K562 (cell line): Measurements from ENCODE around the gene LMNA. TPM values are rescaled to one million over a fixed set of nuclear protein-coding genes. Genes with fewer than 3 reads are reported as not detected.
A peak's percentile ranks its signal among the peaks of the same experiment; 100 is the strongest.

Experiments used
- ARID2 ChIP-seq: fragments of 450-650 bp; IDR thresholded peaks from 2 replicates; pipeline ENCODE4 v1.6.1; 2017; ENCODE audit warnings: antibody characterized with exemption, mild to moderate bottlenecking
- CCNT2 ChIP-seq: IDR thresholded peaks from 2 replicates; pipeline ENCODE4 v1.6.1; 2011; ENCODE audit warnings: borderline replicate concordance, low read depth, mild to moderate bottlenecking, moderate library complexity, mixed read lengths, low read length; ENCODE audit not compliant: insufficient read length; ENCODE audit errors: extremely low read depth
- CEBPG ChIP-seq, 3 experiments: fragments of 200-800 bp in 1 of 3; sonication (Bioruptor generic) in 1 of 3; sonication (generic) in 1 of 3; formaldehyde crosslinking in 1 of 3; IDR thresholded peaks in 2 of 3; conservative IDR thresholded peaks in 1 of 3; 2 replicates each; pipeline versions ENCODE4 v1.6.1 to v1.8.0; 2016 to 2022; ENCODE audit warnings: missing compliant biosample characterization in 2 of 3, missing genetic modification characterization in 2 of 3, mild to moderate bottlenecking in 1 of 3, missing genetic modification reagents in 1 of 3
- EP300 ChIP-seq: IDR thresholded peaks from 2 replicates; pipeline ENCODE4 v1.6.1; 2012; ENCODE audit warnings: low read length, improper control_type of control experiment
- GATAD2B ChIP-seq: fragments of 450-650 bp; IDR thresholded peaks from 2 replicates; pipeline ENCODE4 v1.6.1; 2017; ENCODE audit warnings: mild to moderate bottlenecking, borderline replicate concordance
- HES1 ChIP-seq: fragments of 450-650 bp; IDR thresholded peaks from 2 replicates; pipeline ENCODE4 v1.6.1; 2016; ENCODE audit warnings: low read depth, mild to moderate bottlenecking, moderate library complexity
- HNRNPL ChIP-seq: fragments of 200-400 bp; formaldehyde crosslinking; IDR thresholded peaks from 2 replicates; pipeline ENCODE4 v1.6.1; 2017; ENCODE audit warnings: low read depth, mild to moderate bottlenecking, low read length
- IRF9 ChIP-seq: fragments of 450-650 bp; IDR thresholded peaks from 2 replicates; pipeline ENCODE4 v1.6.1; 2016; ENCODE audit warnings: missing biosample characterization, missing genetic modification characterization
- JUNB ChIP-seq: fragments of 450-650 bp; formaldehyde crosslinking; conservative IDR thresholded peaks from 2 replicates; pipeline ENCODE4 v1.4.0; 2020; ENCODE audit warnings: mild to moderate bottlenecking
- KHSRP ChIP-seq: fragments of 450-650 bp; IDR thresholded peaks from 2 replicates; pipeline ENCODE4 v1.6.1; 2017
- MBD2 ChIP-seq: sonication (generic); IDR thresholded peaks from 2 replicates; pipeline ENCODE4 v1.6.1; 2016; ENCODE audit warnings: low read depth, borderline replicate concordance
- MYBL2 ChIP-seq, 2 experiments: fragments of 450-650 bp in 1 of 2; sonication (generic) in 1 of 2; formaldehyde crosslinking in 1 of 2; IDR thresholded peaks; 2 replicates each; pipeline versions ENCODE4 v1.6.1 to v1.8.1; 2017 to 2022; ENCODE audit warnings: borderline replicate concordance in 1 of 2, inconsistent platforms in 1 of 2, low read depth in 1 of 2, mild to moderate bottlenecking in 1 of 2, missing genetic modification reagents in 1 of 2, moderate library complexity in 1 of 2
- NCOA1 ChIP-seq: fragments of 450-650 bp; IDR thresholded peaks from 2 replicates; pipeline ENCODE4 v1.6.1; 2016; ENCODE audit warnings: low read depth
- PCBP2 ChIP-seq: fragments of 200-400 bp; formaldehyde crosslinking; IDR thresholded peaks from 2 replicates; pipeline ENCODE4 v1.6.1; 2018; ENCODE audit warnings: low read length, low read depth, mild to moderate bottlenecking, moderate library complexity; ENCODE audit not compliant: poor library complexity, severe bottlenecking
- PML ChIP-seq: IDR thresholded peaks from 2 replicates; pipeline ENCODE4 v1.6.1; 2012; ENCODE audit warnings: low read length, inconsistent platforms
- SMARCA5 ChIP-seq: fragments of 450-650 bp; IDR thresholded peaks from 2 replicates; pipeline ENCODE4 v1.6.1; 2016
- SPI1 ChIP-seq: IDR thresholded peaks from 2 replicates; pipeline ENCODE4 v1.6.1; 2011; ENCODE audit warnings: low read depth, low read length, control low read depth, borderline replicate concordance
- SREBF2 ChIP-seq: sonication (generic); formaldehyde crosslinking; IDR thresholded peaks from 2 replicates; pipeline ENCODE4 v1.4.0; 2020; ENCODE audit warnings: mild to moderate bottlenecking, missing genetic modification reagents
- SUPT5H ChIP-seq: fragments of 450-650 bp; IDR thresholded peaks from 2 replicates; pipeline ENCODE4 v1.6.1; 2016
- ZFP30 ChIP-seq: fragments of 250-450 bp; sonication (Bioruptor Pico); IDR thresholded peaks from 2 replicates; pipeline ENCODE4 v1.8.0; 2022; ENCODE audit warnings: moderate library complexity, mild to moderate bottlenecking, inconsistent platforms, borderline replicate concordance
- ZNF184 ChIP-seq: sonication (generic); formaldehyde crosslinking; IDR thresholded peaks from 2 replicates; pipeline ENCODE4 v1.5.0; 2020; ENCODE audit warnings: missing genetic modification reagents
- polyA plus RNA-seq, 8 experiments: library from polyadenylated mRNA; depleted of rRNA in 4 of 8; stranded (reverse) in 5 of 8; unstranded in 3 of 8; fragments of >200 nt; fragmentation: Nextera tagmentation in 2 of 8; fragmentation: Illumina TruSeq in 1 of 8; extraction: Ambion mirVana in 2 of 8; extraction: Trizol in 1 of 8; gene quantifications; 2 replicates each; pipeline versions ENCODE4 v1.2.1 to v1.2.3, GENCODE V29; 2011 to 2014; ENCODE audit warnings: inconsistent platforms in 1 of 8, missing spikeins in 1 of 8
- total RNA-seq, 7 experiments: library from RNA; depleted of rRNA in 6 of 7; stranded (reverse); fragments of >200 nt in 6 of 7; fragmentation: Illumina TruSeq in 2 of 7; extraction: Trizol in 2 of 7; gene quantifications; 2 replicates each; pipeline versions ENCODE4 v1.2.1 to v1.2.3, GENCODE V29; 2011 to 2021; ENCODE audit warnings: low replicate concordance in 1 of 7
- TF ChIP-seq, protein P1 (sequence below): fragments of 200-400 bp; formaldehyde crosslinking; IDR thresholded peaks from 2 replicates; pipeline ENCODE4 v1.6.1; 2017; ENCODE audit warnings: mild to moderate bottlenecking, low read depth, low read length, moderate library complexity
- TF ChIP-seq, protein P2 (sequence below): fragments of 200-800 bp; sonication (Bioruptor generic); IDR thresholded peaks from 2 replicates; pipeline ENCODE4 v1.6.1; 2017; ENCODE audit warnings: missing genetic modification characterization, missing compliant biosample characterization

Gene LMNA
- total and polyA plus RNA-seq, 9 of the 15 experiments (the other 6 are each of a cell fraction or from before 2014, with no cell fraction given) = 1.00 to 347 (median 88.2) TPM

GRCh38 chr1:156126630-156127534 is 12.4 kb downstream of the LMNA start (continued):
- peak; percentile 81 for TF ChIP-seq HES1
- TF ChIP-seq, protein P1, sequence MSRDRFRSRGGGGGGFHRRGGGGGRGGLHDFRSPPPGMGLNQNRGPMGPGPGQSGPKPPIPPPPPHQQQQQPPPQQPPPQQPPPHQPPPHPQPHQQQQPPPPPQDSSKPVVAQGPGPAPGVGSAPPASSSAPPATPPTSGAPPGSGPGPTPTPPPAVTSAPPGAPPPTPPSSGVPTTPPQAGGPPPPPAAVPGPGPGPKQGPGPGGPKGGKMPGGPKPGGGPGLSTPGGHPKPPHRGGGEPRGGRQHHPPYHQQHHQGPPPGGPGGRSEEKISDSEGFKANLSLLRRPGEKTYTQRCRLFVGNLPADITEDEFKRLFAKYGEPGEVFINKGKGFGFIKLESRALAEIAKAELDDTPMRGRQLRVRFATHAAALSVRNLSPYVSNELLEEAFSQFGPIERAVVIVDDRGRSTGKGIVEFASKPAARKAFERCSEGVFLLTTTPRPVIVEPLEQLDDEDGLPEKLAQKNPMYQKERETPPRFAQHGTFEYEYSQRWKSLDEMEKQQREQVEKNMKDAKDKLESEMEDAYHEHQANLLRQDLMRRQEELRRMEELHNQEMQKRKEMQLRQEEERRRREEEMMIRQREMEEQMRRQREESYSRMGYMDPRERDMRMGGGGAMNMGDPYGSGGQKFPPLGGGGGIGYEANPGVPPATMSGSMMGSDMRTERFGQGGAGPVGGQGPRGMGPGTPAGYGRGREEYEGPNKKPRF = no peak
- no peak for TF ChIP-seq GATAD2B
- TF ChIP-seq IRF9 (tag) = no peak
- no peak for TF ChIP-seq KHSRP
- TF ChIP-seq CCNT2 = no peak
- TF ChIP-seq PCBP2 = no peak
- no peak for TF ChIP-seq PML
- 0 out of 2 replicates have a peak, but pooled peaks have one; percentile 8 for TF ChIP-seq JUNB (CRISPR knock-in tag)
- 0 out of 2 replicates have a peak, but pooled peaks have one; percentile 48 for TF ChIP-seq MBD2
- TF ChIP-seq CEBPG (CRISPR knock-in tag; IDR thresholded peaks at IDR 0.05) = no peak
- TF ChIP-seq CEBPG (tag; conservative IDR thresholded peaks at IDR 0.05 in 1 of 2, IDR thresholded peaks at IDR 0.05 in 1 of 2) = no peak
- TF ChIP-seq, protein P2, sequence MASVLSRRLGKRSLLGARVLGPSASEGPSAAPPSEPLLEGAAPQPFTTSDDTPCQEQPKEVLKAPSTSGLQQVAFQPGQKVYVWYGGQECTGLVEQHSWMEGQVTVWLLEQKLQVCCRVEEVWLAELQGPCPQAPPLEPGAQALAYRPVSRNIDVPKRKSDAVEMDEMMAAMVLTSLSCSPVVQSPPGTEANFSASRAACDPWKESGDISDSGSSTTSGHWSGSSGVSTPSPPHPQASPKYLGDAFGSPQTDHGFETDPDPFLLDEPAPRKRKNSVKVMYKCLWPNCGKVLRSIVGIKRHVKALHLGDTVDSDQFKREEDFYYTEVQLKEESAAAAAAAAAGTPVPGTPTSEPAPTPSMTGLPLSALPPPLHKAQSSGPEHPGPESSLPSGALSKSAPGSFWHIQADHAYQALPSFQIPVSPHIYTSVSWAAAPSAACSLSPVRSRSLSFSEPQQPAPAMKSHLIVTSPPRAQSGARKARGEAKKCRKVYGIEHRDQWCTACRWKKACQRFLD (CRISPR knock-in tag) = peak; percentile 29
- no peak for TF ChIP-seq ZNF184 (CRISPR knock-in tag)
- no peak for TF ChIP-seq SMARCA5
- 0 out of 2 replicates have a peak, but pooled peaks have one; percentile 49 for TF ChIP-seq NCOA1
- TF ChIP-seq ZFP30 (CRISPR knock-in tag) = no peak
- TF ChIP-seq SREBF2 (CRISPR knock-in tag) = no peak
- TF ChIP-seq SPI1 = peak; percentile 87
- TF ChIP-seq SUPT5H = no peak
- TF ChIP-seq ARID2 = no peak
- TF ChIP-seq MYBL2 (IDR thresholded peaks at IDR 0.05; ENCODE audit: low read depth) = no peak
- TF ChIP-seq MYBL2 (CRISPR knock-in tag; IDR thresholded peaks at IDR 0.05; ENCODE audit: borderline replicate concordance) = no peak
- TF ChIP-seq HNRNPL = no peak; the same call in 1 of the 2 replicates
- peak; percentile 27; the same call in 1 of the 2 replicates for TF ChIP-seq EP300
